HepG2 (cell line): ENCODE results near the gene WDR82. TPM values are rescaled to one million over a fixed set of nuclear protein-coding genes. Genes with fewer than 3 reads are reported as not detected.

Experiments
- ASH2L ChIP-seq: fragments of 300-600, 200-600 bp; sonication (generic); IDR thresholded peaks from 2 replicates; pipeline ENCODE4 v1.7.0; 2017; ENCODE audit warnings: low read depth, mild to moderate bottlenecking, moderate library complexity, mixed read lengths, low read length; ENCODE audit not compliant: insufficient read length
- FOXO1 ChIP-seq: sonication (generic); formaldehyde crosslinking; IDR thresholded peaks from 2 replicates; pipeline ENCODE4 v1.4.0; 2020; ENCODE audit warnings: missing genetic modification reagents
- MXD4 ChIP-seq: IDR thresholded peaks from 2 replicates; pipeline ENCODE4 v1.6.1; 2016; ENCODE audit warnings: mild to moderate bottlenecking, missing biosample characterization, missing genetic modification reagents
- RXRB ChIP-seq: IDR thresholded peaks from 2 replicates; pipeline ENCODE4 v1.6.1; 2016; ENCODE audit warnings: borderline replicate concordance, missing genetic modification reagents, missing compliant biosample characterization
- SIN3A ChIP-seq: IDR thresholded peaks from 2 replicates; pipeline ENCODE4 v1.6.1; 2011; ENCODE audit warnings: low read depth, mild to moderate bottlenecking, control low read depth, low read length, borderline replicate concordance
- TCF7L2 ChIP-seq: IDR thresholded peaks from 2 replicates; pipeline ENCODE4 v1.6.1; 2011; ENCODE audit warnings: mild to moderate bottlenecking, low read depth, low read length, moderate library complexity
- ZNF160 ChIP-seq: sonication (generic); formaldehyde crosslinking; IDR thresholded peaks from 2 replicates; pipeline ENCODE4 v1.8.0; 2022; ENCODE audit warnings: mild to moderate bottlenecking, inconsistent platforms, missing genetic modification reagents
- ZNF282 ChIP-seq: fragments of 450-650 bp; IDR thresholded peaks from 2 replicates; pipeline ENCODE4 v1.6.1; 2018; ENCODE audit not compliant: partially characterized antibody
- ZNF331 ChIP-seq: sonication (generic); formaldehyde crosslinking; IDR thresholded peaks from 2 replicates; pipeline ENCODE4 v1.4.0; 2020; ENCODE audit warnings: missing genetic modification reagents
- ZNF607 ChIP-seq: sonication (generic); formaldehyde crosslinking; IDR thresholded peaks from 2 replicates; pipeline ENCODE4 v1.5.1; 2020; ENCODE audit warnings: missing genetic modification reagents, mild to moderate bottlenecking, borderline replicate concordance
- ZNF768 ChIP-seq: sonication (generic); formaldehyde crosslinking; IDR thresholded peaks from 2 replicates; pipeline ENCODE4 v1.4.0; 2020; ENCODE audit warnings: missing genetic modification reagents
- ZNF879 ChIP-seq: sonication (generic); formaldehyde crosslinking; IDR thresholded peaks from 2 replicates; pipeline ENCODE4 v1.8.1; 2023; ENCODE audit warnings: missing genetic modification reagents
- ZSCAN25 ChIP-seq: sonication (generic); formaldehyde crosslinking; IDR thresholded peaks from 2 replicates; pipeline ENCODE4 v1.8.0; 2022; ENCODE audit warnings: mild to moderate bottlenecking, missing genetic modification reagents
- ZSCAN30 ChIP-seq: sonication (generic); formaldehyde crosslinking; IDR thresholded peaks from 2 replicates; pipeline ENCODE4 v1.5.0; 2020; ENCODE audit warnings: mild to moderate bottlenecking, missing genetic modification reagents
- polyA plus RNA-seq, 8 experiments: library from polyadenylated mRNA; depleted of rRNA in 3 of 8; stranded (reverse) in 7 of 8; unstranded in 1 of 8; fragments of >200 nt; fragmentation: Illumina TruSeq in 4 of 8; extraction: Trizol in 4 of 8; gene quantifications; 2 replicates each; pipeline versions ENCODE4 v1.2.1 to v1.2.3, GENCODE V29; 2011 to 2016; ENCODE audit warnings: low read depth in 4 of 8, missing spikeins in 1 of 8, mixed read lengths in 1 of 8; ENCODE audit not compliant: insufficient read depth in 1 of 8
- total RNA-seq, 5 experiments: library from RNA; depleted of rRNA; stranded (reverse); fragments of >200 nt; fragmentation: Illumina TruSeq; extraction: Trizol; gene quantifications; 2 replicates each; pipeline ENCODE4 v1.2.3, GENCODE V29; 2016; ENCODE audit warnings: low read depth in 1 of 5
- TF ChIP-seq, protein P1 (sequence below): sonication (generic); formaldehyde crosslinking; IDR thresholded peaks from 2 replicates; pipeline ENCODE4 v1.4.0; 2020; ENCODE audit warnings: missing genetic modification reagents, borderline replicate concordance
- TF ChIP-seq, protein P2 (sequence below), 2 experiments: sonication (generic) in 1 of 2; formaldehyde crosslinking in 1 of 2; IDR thresholded peaks; 2 replicates each; pipeline versions ENCODE4 v1.6.1 to v1.9.0; 2014 to 2022; ENCODE audit warnings: antibody characterized with exemption in 1 of 2, borderline replicate concordance in 1 of 2, inconsistent platforms in 1 of 2, low read depth in 1 of 2, missing genetic modification reagents in 1 of 2
- TF ChIP-seq, protein P3 (sequence below): sonication (generic); formaldehyde crosslinking; IDR thresholded peaks from 2 replicates; pipeline ENCODE4 v1.4.0; 2020; ENCODE audit warnings: mild to moderate bottlenecking, missing genetic modification reagents

Gene WDR82
- total and polyA plus RNA-seq, 2 of the 13 experiments (the other 11 are each of a cell fraction or from before 2014, with no cell fraction given) = 39.1 to 59.5 TPM

DNA sequence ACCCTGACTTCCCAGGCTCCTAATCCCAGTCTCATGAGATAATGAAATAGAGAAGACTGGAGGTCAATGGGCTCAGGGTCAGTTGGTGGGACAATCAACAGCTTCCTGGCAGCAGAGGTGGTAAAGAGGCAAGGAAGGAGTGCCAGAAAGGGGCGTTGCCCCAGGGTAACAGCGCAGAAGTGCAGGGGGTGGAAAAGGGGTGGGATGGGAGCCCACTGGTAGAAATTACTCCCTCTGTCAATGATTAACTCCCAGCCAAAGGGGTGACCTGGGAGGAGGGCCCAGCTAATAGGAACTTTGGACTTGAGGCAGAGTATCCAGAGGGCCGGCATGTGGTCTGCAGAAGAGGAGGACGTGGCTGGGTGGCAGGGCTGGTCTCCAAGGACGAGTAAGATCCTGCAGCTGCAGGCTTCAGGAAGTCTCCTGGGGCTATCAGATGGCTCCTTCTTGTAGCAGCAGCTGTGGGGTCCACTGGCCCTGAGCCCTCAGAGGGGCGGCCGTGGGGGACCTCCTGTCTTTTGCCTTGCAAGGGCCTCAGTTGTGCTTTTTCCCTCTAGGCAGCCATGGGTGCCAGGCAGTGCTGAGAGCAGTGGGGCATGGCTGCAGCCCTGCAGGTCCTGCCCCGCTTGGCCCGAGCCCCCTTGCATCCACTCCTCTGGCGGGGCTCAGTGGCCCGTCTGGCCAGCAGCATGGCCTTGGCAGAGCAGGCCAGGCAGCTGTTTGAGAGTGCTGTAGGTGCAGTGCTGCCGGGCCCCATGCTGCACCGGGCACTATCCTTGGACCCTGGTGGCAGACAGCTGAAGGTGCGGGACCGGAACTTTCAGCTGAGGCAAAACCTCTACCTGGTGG lies 11.5 kb upstream of the WDR82 start (continued):
- peak; percentile 46; the same call in 1 of the 2 replicates for TF ChIP-seq ZSCAN25 (CRISPR knock-in tag)
- peak; percentile 55; the same call in 1 of the 2 replicates for TF ChIP-seq ZNF768 (CRISPR knock-in tag)
- TF ChIP-seq ZNF160 = no peak
- TF ChIP-seq, protein P1, sequence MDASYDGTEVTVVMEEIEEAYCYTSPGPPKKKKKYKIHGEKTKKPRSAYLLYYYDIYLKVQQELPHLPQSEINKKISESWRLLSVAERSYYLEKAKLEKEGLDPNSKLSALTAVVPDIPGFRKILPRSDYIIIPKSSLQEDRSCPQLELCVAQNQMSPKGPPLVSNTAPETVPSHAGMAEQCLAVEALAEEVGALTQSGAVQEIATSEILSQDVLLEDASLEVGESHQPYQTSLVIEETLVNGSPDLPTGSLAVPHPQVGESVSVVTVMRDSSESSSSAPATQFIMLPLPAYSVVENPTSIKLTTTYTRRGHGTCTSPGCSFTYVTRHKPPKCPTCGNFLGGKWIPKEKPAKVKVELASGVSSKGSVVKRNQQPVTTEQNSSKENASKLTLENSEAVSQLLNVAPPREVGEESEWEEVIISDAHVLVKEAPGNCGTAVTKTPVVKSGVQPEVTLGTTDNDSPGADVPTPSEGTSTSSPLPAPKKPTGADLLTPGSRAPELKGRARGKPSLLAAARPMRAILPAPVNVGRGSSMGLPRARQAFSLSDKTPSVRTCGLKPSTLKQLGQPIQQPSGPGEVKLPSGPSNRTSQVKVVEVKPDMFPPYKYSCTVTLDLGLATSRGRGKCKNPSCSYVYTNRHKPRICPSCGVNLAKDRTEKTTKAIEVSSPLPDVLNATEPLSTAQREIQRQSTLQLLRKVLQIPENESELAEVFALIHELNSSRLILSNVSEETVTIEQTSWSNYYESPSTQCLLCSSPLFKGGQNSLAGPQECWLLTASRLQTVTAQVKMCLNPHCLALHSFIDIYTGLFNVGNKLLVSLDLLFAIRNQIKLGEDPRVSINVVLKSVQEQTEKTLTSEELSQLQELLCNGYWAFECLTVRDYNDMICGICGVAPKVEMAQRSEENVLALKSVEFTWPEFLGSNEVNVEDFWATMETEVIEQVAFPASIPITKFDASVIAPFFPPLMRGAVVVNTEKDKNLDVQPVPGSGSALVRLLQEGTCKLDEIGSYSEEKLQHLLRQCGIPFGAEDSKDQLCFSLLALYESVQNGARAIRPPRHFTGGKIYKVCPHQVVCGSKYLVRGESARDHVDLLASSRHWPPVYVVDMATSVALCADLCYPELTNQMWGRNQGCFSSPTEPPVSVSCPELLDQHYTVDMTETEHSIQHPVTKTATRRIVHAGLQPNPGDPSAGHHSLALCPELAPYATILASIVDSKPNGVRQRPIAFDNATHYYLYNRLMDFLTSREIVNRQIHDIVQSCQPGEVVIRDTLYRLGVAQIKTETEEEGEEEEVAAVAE = peak; percentile 30; the same call in 1 of the 2 replicates
- TF ChIP-seq ZSCAN30 (CRISPR knock-in tag) = 0 out of 2 replicates have a peak, but pooled peaks have one; percentile 4
- TF ChIP-seq ASH2L = peak; percentile 46
- TF ChIP-seq, protein P2, sequence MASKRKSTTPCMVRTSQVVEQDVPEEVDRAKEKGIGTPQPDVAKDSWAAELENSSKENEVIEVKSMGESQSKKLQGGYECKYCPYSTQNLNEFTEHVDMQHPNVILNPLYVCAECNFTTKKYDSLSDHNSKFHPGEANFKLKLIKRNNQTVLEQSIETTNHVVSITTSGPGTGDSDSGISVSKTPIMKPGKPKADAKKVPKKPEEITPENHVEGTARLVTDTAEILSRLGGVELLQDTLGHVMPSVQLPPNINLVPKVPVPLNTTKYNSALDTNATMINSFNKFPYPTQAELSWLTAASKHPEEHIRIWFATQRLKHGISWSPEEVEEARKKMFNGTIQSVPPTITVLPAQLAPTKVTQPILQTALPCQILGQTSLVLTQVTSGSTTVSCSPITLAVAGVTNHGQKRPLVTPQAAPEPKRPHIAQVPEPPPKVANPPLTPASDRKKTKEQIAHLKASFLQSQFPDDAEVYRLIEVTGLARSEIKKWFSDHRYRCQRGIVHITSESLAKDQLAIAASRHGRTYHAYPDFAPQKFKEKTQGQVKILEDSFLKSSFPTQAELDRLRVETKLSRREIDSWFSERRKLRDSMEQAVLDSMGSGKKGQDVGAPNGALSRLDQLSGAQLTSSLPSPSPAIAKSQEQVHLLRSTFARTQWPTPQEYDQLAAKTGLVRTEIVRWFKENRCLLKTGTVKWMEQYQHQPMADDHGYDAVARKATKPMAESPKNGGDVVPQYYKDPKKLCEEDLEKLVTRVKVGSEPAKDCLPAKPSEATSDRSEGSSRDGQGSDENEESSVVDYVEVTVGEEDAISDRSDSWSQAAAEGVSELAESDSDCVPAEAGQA (IDR thresholded peaks at IDR 0.05; ENCODE audit: low read depth) = 0 out of 2 replicates have a peak, but pooled peaks have one; percentile 51
- TF ChIP-seq, protein P2 (CRISPR knock-in tag; IDR thresholded peaks at IDR 0.05; ENCODE audit: borderline replicate concordance) = no peak
- peak; percentile 83 for TF ChIP-seq MXD4 (CRISPR knock-in tag)
- TF ChIP-seq RXRB (CRISPR knock-in tag) = peak; percentile 83
- TF ChIP-seq ZNF607 (CRISPR knock-in tag) = peak; percentile 24; the same call in 1 of the 2 replicates
- TF ChIP-seq TCF7L2 = no peak
- peak; percentile 51; the same call in 1 of the 2 replicates for TF ChIP-seq ZNF331 (CRISPR knock-in tag)
- TF ChIP-seq, protein P3, sequence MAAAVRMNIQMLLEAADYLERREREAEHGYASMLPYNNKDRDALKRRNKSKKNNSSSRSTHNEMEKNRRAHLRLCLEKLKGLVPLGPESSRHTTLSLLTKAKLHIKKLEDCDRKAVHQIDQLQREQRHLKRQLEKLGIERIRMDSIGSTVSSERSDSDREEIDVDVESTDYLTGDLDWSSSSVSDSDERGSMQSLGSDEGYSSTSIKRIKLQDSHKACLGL (CRISPR knock-in tag) = peak; percentile 76
- peak; percentile 90 for TF ChIP-seq SIN3A
- no peak for TF ChIP-seq ZNF282
- TF ChIP-seq FOXO1 = peak; percentile 52; the same call in 1 of the 2 replicates
- TF ChIP-seq ZNF879 = no peak
